Ascending aorta (tissue), 2 donors: ENCODE results near the gene ABI3. TPM values are rescaled to one million over a fixed set of nuclear protein-coding genes. Genes with fewer than 3 reads are reported as not detected.

Experiments used
- DNase-seq, 2 donors: peaks; one replicate each; pipeline ENCODE4 v3.0.0-alpha.2; 2019; ENCODE audit warnings: low spot score in 2 of 2
- H3K27ac ChIP-seq, 2 donors: fragments of 200-600 bp; sonication (generic); one replicate each; pipeline ENCODE4 v1.5.1; 2016 to 2017; ENCODE audit warnings: mild to moderate bottlenecking in 1 of 2
- H3K27me3 ChIP-seq: fragments of 200-600 bp; sonication (generic); one replicate; pipeline ENCODE4 v1.5.1; 2017
- H3K36me3 ChIP-seq, 2 donors: fragments of 200-600 bp; sonication (generic); one replicate each; pipeline ENCODE4 v1.5.1; 2016
- H3K4me1 ChIP-seq, 2 donors: fragments of 200-600 bp; sonication (generic); one replicate each; pipeline ENCODE4 v1.5.1; 2016 to 2017; ENCODE audit warnings: mild to moderate bottlenecking in 1 of 2
- H3K4me3 ChIP-seq, 2 donors: fragments of 200-600 bp; sonication (generic); one replicate each; pipeline ENCODE4 v1.5.1; 2016 to 2017; ENCODE audit warnings: mild to moderate bottlenecking in 1 of 2
- H3K9me3 ChIP-seq, 2 donors: fragments of 200-600 bp; sonication (generic); one replicate each; pipeline ENCODE4 v1.5.1; 2016
- intact Hi-C: fragments of 100-400 bp; cut with DNase I; formaldehyde crosslinking; loops from one replicate; pipeline ENCODE4 v1.15.1; 2023
- total RNA-seq: library from RNA; depleted of rRNA; stranded (reverse); fragments of >200 nt; gene quantifications from one replicate; pipeline ENCODE4 v1.1.0, GENCODE V29; 2016
- TF ChIP-seq, protein P1 (sequence below), 3 experiments: fragments of 200-600 bp in 2 of 3; fragments of 450-650 bp in 1 of 3; sonication (generic) in 2 of 3; IDR thresholded peaks; one replicate each; pipeline ENCODE4 v1.5.1; 2016 to 2019; ENCODE audit warnings: antibody characterized with exemption in 3 of 3, mild to moderate bottlenecking in 1 of 3, moderate library complexity in 1 of 3

The ABI3 gene
- total RNA-seq, 1 donor from 2014 or later, result 35.1 TPM

GRCh38 chr17:49229076-49229804, 18.7 kb downstream of the ABI3 start:
- intact Hi-C loops, result no loop called here
- peaks cover 0 to 9% of the 10 kb centered on the region in 2 donors for H3K4me1 ChIP-seq
- TF ChIP-seq, protein P1, sequence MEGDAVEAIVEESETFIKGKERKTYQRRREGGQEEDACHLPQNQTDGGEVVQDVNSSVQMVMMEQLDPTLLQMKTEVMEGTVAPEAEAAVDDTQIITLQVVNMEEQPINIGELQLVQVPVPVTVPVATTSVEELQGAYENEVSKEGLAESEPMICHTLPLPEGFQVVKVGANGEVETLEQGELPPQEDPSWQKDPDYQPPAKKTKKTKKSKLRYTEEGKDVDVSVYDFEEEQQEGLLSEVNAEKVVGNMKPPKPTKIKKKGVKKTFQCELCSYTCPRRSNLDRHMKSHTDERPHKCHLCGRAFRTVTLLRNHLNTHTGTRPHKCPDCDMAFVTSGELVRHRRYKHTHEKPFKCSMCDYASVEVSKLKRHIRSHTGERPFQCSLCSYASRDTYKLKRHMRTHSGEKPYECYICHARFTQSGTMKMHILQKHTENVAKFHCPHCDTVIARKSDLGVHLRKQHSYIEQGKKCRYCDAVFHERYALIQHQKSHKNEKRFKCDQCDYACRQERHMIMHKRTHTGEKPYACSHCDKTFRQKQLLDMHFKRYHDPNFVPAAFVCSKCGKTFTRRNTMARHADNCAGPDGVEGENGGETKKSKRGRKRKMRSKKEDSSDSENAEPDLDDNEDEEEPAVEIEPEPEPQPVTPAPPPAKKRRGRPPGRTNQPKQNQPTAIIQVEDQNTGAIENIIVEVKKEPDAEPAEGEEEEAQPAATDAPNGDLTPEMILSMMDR (IDR thresholded peaks at IDR 0.05), result no peak
- peak overlapping the region in 1 of 2 donors; percentile 73 for H3K4me3 ChIP-seq
- H3K36me3 ChIP-seq, result no peaks in the 10 kb centered on the region
- no peak for DNase-seq
- H3K9me3 ChIP-seq, result no peaks in the 10 kb centered on the region
- H3K27me3 ChIP-seq, result peaks cover 3% of the 10 kb centered on the region
- H3K27ac ChIP-seq, result no peak overlapping the region

- Histone ChIP-seq H3K27me3 (no peaks in the 10 kb centered on the region), H3K9me3 (no peaks in the 10 kb centered on the region), H3K4me1 (peaks cover 0 to 9% of the 10 kb centered on the region in 2 donors), H3K27ac (no peak overlapping the region), H3K4me3 (peak overlapping the region; percentile 70 to 73), H3K36me3 (no peaks in the 10 kb centered on the region)
- intact Hi-C loops, result no loop called here
- TF ChIP-seq, protein P1 (IDR thresholded peaks at IDR 0.05), result no peak
- no peak for DNase-seq
Measured at GRCh38 chr17:49229805-49230600, 19.5 kb downstream of the ABI3 start.

DNA sequence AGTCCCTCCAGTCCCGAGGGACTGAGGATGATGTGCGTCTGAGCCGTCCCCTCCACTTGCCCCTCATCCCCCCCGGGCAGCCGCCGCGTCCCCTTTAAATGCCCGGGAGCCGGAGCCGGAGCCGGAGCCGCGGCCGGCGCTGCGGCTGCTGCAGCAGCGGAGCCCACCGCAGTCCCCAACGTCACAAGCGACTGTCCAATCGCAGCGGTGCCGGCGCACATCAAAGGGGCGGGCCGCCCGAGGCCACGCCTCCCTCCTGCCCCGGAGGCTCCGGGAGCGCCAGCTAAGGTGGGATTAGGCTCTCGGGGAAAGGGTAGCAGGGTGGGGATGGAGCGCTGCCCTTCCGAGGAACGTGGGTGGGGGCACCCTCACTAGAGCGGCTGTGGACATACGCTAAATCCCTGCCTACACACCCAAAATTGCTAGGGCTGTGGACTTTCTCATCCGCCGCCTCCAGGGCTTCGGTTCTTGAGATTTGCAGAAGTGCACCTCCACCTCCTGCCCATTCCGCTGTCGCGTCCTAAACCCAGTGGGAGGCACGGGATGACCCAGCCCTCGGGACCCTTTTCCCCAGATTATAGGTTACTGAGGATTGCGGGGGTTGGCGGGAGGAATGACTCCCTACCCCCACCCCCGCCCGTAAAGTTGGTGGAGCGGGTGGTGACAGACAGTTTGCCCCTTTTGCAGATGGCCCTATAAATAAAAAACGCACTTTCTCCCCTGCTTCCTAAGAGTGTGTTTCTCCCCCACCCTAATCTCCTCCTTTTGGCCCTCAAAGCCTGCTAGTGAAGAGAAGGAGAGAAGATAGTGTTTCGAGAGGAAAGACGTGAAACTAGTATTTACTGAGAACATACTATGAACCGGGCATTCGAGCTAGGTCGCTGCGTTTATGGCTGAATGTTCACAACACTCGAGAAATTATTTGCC, 20.4 kb downstream of the ABI3 start, which contains the start of gene PHOSPHO1:
Gene PHOSPHO1, minus strand, starts transcription at position 152 of the 927 bp plus-strand sequence. CDS start 4,096 bp downstream, outside the sequence.
- Histone ChIP-seq H3K4me3 (peak within 1 kb of the TSS; percentile 70 to 73), H3K4me1 (peaks cover 0 to 9% of the 10 kb centered on the region in 2 donors), H3K27me3 (no peaks in the 10 kb centered on the region), H3K9me3 (no peaks in the 10 kb centered on the region), H3K36me3 (no peaks in the 10 kb centered on the region), H3K27ac (no peak within 1 kb of the TSS)
- TF ChIP-seq, protein P1 (IDR thresholded peaks at IDR 0.05), result no peak
- peak; percentile 40 to 85 for DNase-seq
- intact Hi-C loops, result no loop called here

GRCh38 chr17:49231563-49231894, 21.0 kb downstream of the ABI3 start:
- TF ChIP-seq, protein P1 (IDR thresholded peaks at IDR 0.05), result no peak
- Histone ChIP-seq H3K27me3 (no peaks in the 10 kb centered on the region), H3K4me3 (no peak overlapping the region), H3K27ac (no peak overlapping the region), H3K36me3 (no peaks in the 10 kb centered on the region), H3K9me3 (no peaks in the 10 kb centered on the region), H3K4me1 (peaks cover 0 to 9% of the 10 kb centered on the region in 2 donors)
- intact Hi-C loops, result no loop called here
- DNase-seq, result no peak

- no peaks in the 10 kb centered on the region for H3K36me3 ChIP-seq
- peaks cover 0 to 9% of the 10 kb centered on the region in 2 donors for H3K4me1 ChIP-seq
- H3K9me3 ChIP-seq, result no peaks in the 10 kb centered on the region
- H3K4me3 ChIP-seq, result no peak overlapping the region
- TF ChIP-seq, protein P1 (IDR thresholded peaks at IDR 0.05), result no peak
- no peaks in the 10 kb centered on the region for H3K27me3 ChIP-seq
- intact Hi-C loops, result no loop called here
- no peak overlapping the region for H3K27ac ChIP-seq
- DNase-seq, result no peak
Measured at GRCh38 chr17:49234509-49235080, 24.1 kb downstream of the ABI3 start.
